Measurements from ENCODE around the gene LTA. TPM values are rescaled to one million over a fixed set of nuclear protein-coding genes. Genes with fewer than 3 reads are reported as not detected.
A peak's percentile ranks its signal among the peaks of the same experiment; 100 is the strongest.
"Not testable (repeated sequence)": the region's sequence is repeated elsewhere in the genome, so short reads cannot be mapped to it uniquely, and the experiment has no call there.

The LTA gene
- polyA plus RNA-seq, 1 donor from 2014 or later, result 16.3 TPM

- Mint-ChIP-seq H3K4me1 (peaks cover 16 to 29% (median 25%) of the 10 kb centered on the region in 3 donors), H3K27me3 (peaks cover 1% of the 10 kb centered on the region), H3K9me3 (no peaks in the 10 kb centered on the region), H3K27ac (peak overlapping the region in 2 of 3 donors; percentile 40 to 88), H3K36me3 (no peaks in the 10 kb centered on the region), H3K4me3 (peak overlapping the region in 1 of 4 donors; percentile 41)
Measured at GRCh38 chr6:31548544-31548873, 23.6 kb upstream of the LTA start.

GRCh38 chr6:31551371-31551770 lies 20.7 kb upstream of the LTA start:
- peaks cover 20 to 35% (median 25%) of the 10 kb centered on the region in 3 donors for H3K4me1 Mint-ChIP-seq
- H3K9me3 Mint-ChIP-seq, H3K27me3 Mint-ChIP-seq, H3K36me3 Mint-ChIP-seq: not testable (repeated sequence)
- H3K27ac Mint-ChIP-seq, result peak overlapping the region; percentile 58 to 88 (median 59)
- peak overlapping the region; percentile 40 to 84 (median 77) for H3K4me3 Mint-ChIP-seq

- H3K4me1 Mint-ChIP-seq, result peaks cover 34 to 52% (median 44%) of the 10 kb centered on the region in 3 donors
- peaks cover 2% of the 10 kb centered on the region for H3K36me3 Mint-ChIP-seq
- H3K27me3 Mint-ChIP-seq, result no peaks in the 10 kb centered on the region
- H3K4me3 Mint-ChIP-seq, result peak overlapping the region in 1 of 4 donors; percentile 13
- no peaks in the 10 kb centered on the region for H3K9me3 Mint-ChIP-seq
- peak overlapping the region in 1 of 3 donors; percentile 45 for H3K27ac Mint-ChIP-seq
Measured at GRCh38 chr6:31556307-31556706, 15.8 kb upstream of the LTA start.

- Mint-ChIP-seq H3K9me3 (no peaks in the 10 kb centered on the region), H3K27ac (peak overlapping the region in 1 of 3 donors; percentile 98), H3K4me1 (peaks cover 38 to 55% (median 49%) of the 10 kb centered on the region in 3 donors), H3K27me3 (no peaks in the 10 kb centered on the region), H3K4me3 (peak overlapping the region in 3 of 4 donors; percentile 32 to 94 (median 88)), H3K36me3 (peaks cover 5% of the 10 kb centered on the region)
Measured at GRCh38 chr6:31557443-31558317, 14.4 kb upstream of the LTA start.

- peaks cover 5% of the 10 kb centered on the region for H3K36me3 Mint-ChIP-seq
- no peaks in the 10 kb centered on the region for H3K27me3 Mint-ChIP-seq
- no peaks in the 10 kb centered on the region for H3K9me3 Mint-ChIP-seq
- H3K4me3 Mint-ChIP-seq, result peak overlapping the region; percentile 84 to 96 (median 91)
- peak overlapping the region in 2 of 3 donors; percentile 95 to 98 for H3K27ac Mint-ChIP-seq
- H3K4me1 Mint-ChIP-seq, result peaks cover 43 to 60% (median 53%) of the 10 kb centered on the region in 3 donors
Measured at GRCh38 chr6:31558318-31558625, 13.8 kb upstream of the LTA start.

GRCh38 chr6:31558631-31559500 lies 13.2 kb upstream of the LTA start:
- H3K27ac Mint-ChIP-seq, result peak overlapping the region; percentile 94 to 98 (median 95)
- H3K27me3 Mint-ChIP-seq, result no peaks in the 10 kb centered on the region
- H3K36me3 Mint-ChIP-seq, result peaks cover 6% of the 10 kb centered on the region
- H3K4me1 Mint-ChIP-seq, result peaks cover 47 to 64% (median 58%) of the 10 kb centered on the region in 3 donors
- no peaks in the 10 kb centered on the region for H3K9me3 Mint-ChIP-seq
- peak overlapping the region; percentile 84 to 96 (median 91) for H3K4me3 Mint-ChIP-seq

- Mint-ChIP-seq H3K36me3 (peaks cover 7% of the 10 kb centered on the region), H3K4me1 (peaks cover 47 to 65% (median 59%) of the 10 kb centered on the region in 3 donors), H3K27ac (peak overlapping the region; percentile 94 to 98 (median 95)), H3K27me3 (no peaks in the 10 kb centered on the region), H3K9me3 (no peaks in the 10 kb centered on the region), H3K4me3 (peak overlapping the region; percentile 84 to 96 (median 91))
Measured at GRCh38 chr6:31559606-31559957, 12.5 kb upstream of the LTA start.

GRCh38 chr6:31559958-31560696 lies 12.0 kb upstream of the LTA start:
- no peaks in the 10 kb centered on the region for H3K27me3 Mint-ChIP-seq
- H3K4me1 Mint-ChIP-seq, result peaks cover 48 to 66% (median 64%) of the 10 kb centered on the region in 3 donors
- H3K4me3 Mint-ChIP-seq, result peak overlapping the region; percentile 84 to 96 (median 91)
- H3K9me3 Mint-ChIP-seq, result no peaks in the 10 kb centered on the region
- peak overlapping the region; percentile 94 to 98 (median 95) for H3K27ac Mint-ChIP-seq
- H3K36me3 Mint-ChIP-seq, result peaks cover 7% of the 10 kb centered on the region

- Mint-ChIP-seq H3K4me1 (peaks cover 48 to 71% (median 69%) of the 10 kb centered on the region in 3 donors), H3K36me3 (peaks cover 11% of the 10 kb centered on the region), H3K27ac (peak overlapping the region; percentile 94 to 98 (median 95)), H3K27me3 (no peaks in the 10 kb centered on the region), H3K4me3 (peak overlapping the region; percentile 84 to 96 (median 91)), H3K9me3 (no peaks in the 10 kb centered on the region)
Measured at GRCh38 chr6:31560697-31561058, 11.4 kb upstream of the LTA start.

GRCh38 chr6:31567531-31568370 lies 4.3 kb upstream of the LTA start:
- H3K4me1 Mint-ChIP-seq, result peaks cover 40 to 64% (median 62%) of the 10 kb centered on the region in 3 donors
- no peaks in the 10 kb centered on the region for H3K27me3 Mint-ChIP-seq
- H3K4me3 Mint-ChIP-seq, result peak overlapping the region in 3 of 4 donors; percentile 19 to 80 (median 25)
- peak overlapping the region; percentile 51 to 99 (median 93) for H3K27ac Mint-ChIP-seq
- no peaks in the 10 kb centered on the region for H3K9me3 Mint-ChIP-seq
- H3K36me3 Mint-ChIP-seq, result peaks cover 6% of the 10 kb centered on the region

- Mint-ChIP-seq H3K36me3 (peaks cover 6% of the 10 kb centered on the region), H3K4me1 (peaks cover 34 to 63% (median 63%) of the 10 kb centered on the region in 3 donors), H3K27me3 (no peaks in the 10 kb centered on the region), H3K27ac (peak overlapping the region; percentile 51 to 99 (median 93)), H3K9me3 (no peaks in the 10 kb centered on the region), H3K4me3 (peak overlapping the region; percentile 19 to 85 (median 41))
Measured at GRCh38 chr6:31568537-31568961, 3.5 kb upstream of the LTA start.

- H3K9me3 Mint-ChIP-seq, result no peaks in the 10 kb centered on the region
- H3K36me3 Mint-ChIP-seq, result peaks cover 4% of the 10 kb centered on the region
- H3K27ac Mint-ChIP-seq, result peak overlapping the region; percentile 39 to 93 (median 51)
- H3K4me1 Mint-ChIP-seq, result peaks cover 32 to 70% (median 68%) of the 10 kb centered on the region in 3 donors
- peak overlapping the region; percentile 42 to 70 (median 54) for H3K4me3 Mint-ChIP-seq
- peaks cover 1% of the 10 kb centered on the region for H3K27me3 Mint-ChIP-seq
Measured at GRCh38 chr6:31569861-31570536, 2.1 kb upstream of the LTA start.

All from IgD-negative memory B cell (primary cell).